ENCODE data around the gene CCL18.

GRCh38 chr17:36063786-36064541, at the start of gene CCL18:
- TF ChIP-seq CTCF (IDR thresholded peaks at IDR 0.05; ENCODE audit: low read depth, low read length, poor library complexity, severe bottlenecking) (no peak), EZH2phosphoT487 (IDR thresholded peaks at IDR 0.05; ENCODE audit: borderline replicate concordance, low read length) (no peak)

Measured in DOHH2 (cell line).